PC-3 (cell line): ENCODE results near the gene GPRC5B. TPM values are rescaled to one million over a fixed set of nuclear protein-coding genes. Genes with fewer than 3 reads are reported as not detected.

Source experiments
- ATAC-seq: fragments of 200-7000 bp; cut with Tn5 transposase; 2 replicates; pipeline ENCODE4 v1.9.1; 2020; ENCODE audit warnings: mild to moderate bottlenecking, moderate library complexity
- BruUV-seq: library from RNA; stranded (reverse); fragments of 400-500 nt; replicated peaks from 2 replicates; lab custom pipeline; 2021; lab: Mats Ljungman, UMichigan
- CTCF ChIA-PET: fragments of 300-600 bp; sonication (Branson Sonifier 250); formaldehyde crosslinking; loops from one replicate; lab custom pipeline; 2022; ENCODE audit warnings: antibody characterized with exemption; lab: Charles Lee
- POLR2A ChIA-PET: fragments of 300-600 bp; sonication (Branson Sonifier 250); formaldehyde crosslinking; loops from one replicate; lab custom pipeline; 2022; ENCODE audit warnings: antibody characterized with exemption; ENCODE audit not compliant: unreplicated experiment; lab: Charles Lee
- DNase-seq: peaks from one replicate; pipeline ENCODE4 v3.0.0-alpha.2; 2015
- H2AFZ ChIP-seq: fragments of 300-600 bp; sonication (generic); 2 replicates; pipeline ENCODE4 v1.6.0; 2016; ENCODE audit warnings: antibody characterized with exemption, low read length
- H3F3A ChIP-seq: fragments of 300-600 bp; sonication (generic); one replicate; pipeline ENCODE4 v1.6.0; 2017; ENCODE audit warnings: antibody characterized with exemption, low read length, control low read depth, mild to moderate bottlenecking; ENCODE audit not compliant: unreplicated experiment
- H3K27ac ChIP-seq: fragments of 300-600 bp; sonication (generic); 2 replicates; pipeline ENCODE4 v1.5.1; 2016; ENCODE audit warnings: mild to moderate bottlenecking, low read length
- H3K27me3 ChIP-seq: fragments of 300-600 bp; sonication (generic); 2 replicates; pipeline ENCODE4 v1.6.1; 2016; ENCODE audit warnings: low read length, mixed read lengths
- H3K36me3 ChIP-seq: fragments of 300-600 bp; sonication (generic); 2 replicates; pipeline ENCODE4 v1.6.1; 2016; ENCODE audit warnings: low read depth, mixed run types, low read length, mixed read lengths
- H3K4me1 ChIP-seq: fragments of 300-600 bp; sonication (generic); 2 replicates; pipeline ENCODE4 v1.5.1; 2016; ENCODE audit warnings: low read length; ENCODE audit not compliant: insufficient read depth
- H3K4me2 ChIP-seq: fragments of 300-600 bp; sonication (generic); 2 replicates; pipeline ENCODE4 v1.6.0; 2016; ENCODE audit warnings: low read length
- H3K4me3 ChIP-seq: fragments of 300-600 bp; sonication (generic); 2 replicates; pipeline ENCODE4 v1.5.1; 2016; ENCODE audit warnings: mild to moderate bottlenecking, low read length, mixed read lengths
- H3K79me2 ChIP-seq: fragments of 300-600 bp; sonication (generic); 2 replicates; pipeline ENCODE4 v1.6.1; 2017; ENCODE audit warnings: low read length, mixed read lengths
- H3K9ac ChIP-seq: fragments of 300-600 bp; sonication (generic); 2 replicates; pipeline ENCODE4 v1.6.0; 2016; ENCODE audit warnings: mild to moderate bottlenecking, low read length
- H3K9me2 ChIP-seq: fragments of 300-600 bp; sonication (generic); replicated peaks from 2 replicates; pipeline ENCODE4 v1.6.1; 2016; ENCODE audit warnings: mixed run types, low read length, mixed read lengths
- H3K9me3 ChIP-seq: fragments of 300-600 bp; sonication (generic); 2 replicates; pipeline ENCODE4 v1.6.1; 2016; ENCODE audit warnings: low read length, mixed read lengths
- H4K20me1 ChIP-seq: fragments of 300-600 bp; sonication (generic); 2 replicates; pipeline ENCODE4 v1.6.1; 2016; ENCODE audit warnings: low read length, mixed read lengths
- EZH2 ChIP-seq: fragments of 300-600 bp; sonication (generic); IDR thresholded peaks from one replicate; pipeline ENCODE4 v1.6.1; 2017; ENCODE audit warnings: antibody characterized with exemption, mild to moderate bottlenecking, low read length; ENCODE audit not compliant: unreplicated experiment
- EZH2phosphoT487 ChIP-seq: fragments of 300-600 bp; sonication (generic); IDR thresholded peaks from 2 replicates; pipeline ENCODE4 v1.6.1; 2018; ENCODE audit warnings: mild to moderate bottlenecking, antibody characterized with exemption, low read length, borderline replicate concordance
- intact Hi-C: fragments of 100-400 bp; cut with micrococcal nuclease; formaldehyde crosslinking; loops from 2 replicates; pipeline ENCODE4 v1.9.0; 2023
- total RNA-seq: library from RNA; depleted of rRNA; stranded (reverse); fragments of >200 nt; gene quantifications from 2 replicates; pipeline ENCODE4 v1.2.3, GENCODE V29; 2014
- TF ChIP-seq, protein P1 (sequence below): fragments of 300-600 bp; sonication (generic); conservative IDR thresholded peaks from 2 replicates; pipeline ENCODE4 v1.5.1; 2017; ENCODE audit warnings: antibody characterized with exemption, low read depth, mild to moderate bottlenecking, low read length

Gene GPRC5B
- total RNA-seq, 1 experiment from 2014 or later: 5.5 TPM

DNA sequence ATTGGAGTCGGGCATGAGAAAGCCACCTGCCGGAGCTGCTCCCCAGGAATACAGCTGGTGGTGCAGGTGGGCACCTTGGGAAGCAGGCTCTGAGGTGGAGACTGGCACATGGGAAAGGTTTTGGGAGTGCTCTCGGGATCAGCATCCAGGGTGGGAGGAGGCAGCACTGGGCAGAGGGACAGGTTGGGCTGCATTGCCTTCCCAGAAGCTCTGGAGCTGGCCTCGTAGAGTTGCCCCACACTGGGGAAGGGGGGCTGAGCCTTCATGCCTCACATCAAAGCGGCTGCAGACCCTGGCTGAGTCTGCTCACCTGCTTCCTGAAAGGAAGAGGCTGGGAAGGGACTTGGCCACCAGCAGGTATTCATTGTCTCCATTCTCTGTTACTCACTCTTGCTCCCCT, 13.5 kb upstream of the GPRC5B start:
- Histone ChIP-seq H3K27ac (no peak overlapping the region), H3K9me2 (no peaks in the 10 kb centered on the region), H3F3A (no peaks in the 10 kb centered on the region), H3K27me3 (no peaks in the 10 kb centered on the region), H3K4me3 (no peak overlapping the region), H3K9ac (no peak overlapping the region), H3K36me3 (no peaks in the 10 kb centered on the region), H2AFZ (no peak overlapping the region), H3K9me3 (no peaks in the 10 kb centered on the region), H4K20me1 (no peaks in the 10 kb centered on the region), H3K4me2 (no peak overlapping the region), H3K79me2 (no peaks in the 10 kb centered on the region), H3K4me1 (no peaks in the 10 kb centered on the region)
- ChIA-PET POLR2A (no interaction called here), CTCF (no interaction called here)
- ATAC-seq (no peak), DNase-seq (no peak)
- BruUV-seq: no TSS peak
- intact Hi-C loops: no loop called here
- TF ChIP-seq EZH2phosphoT487 (no peak), EZH2 (no peak)
- TF ChIP-seq, protein P1, sequence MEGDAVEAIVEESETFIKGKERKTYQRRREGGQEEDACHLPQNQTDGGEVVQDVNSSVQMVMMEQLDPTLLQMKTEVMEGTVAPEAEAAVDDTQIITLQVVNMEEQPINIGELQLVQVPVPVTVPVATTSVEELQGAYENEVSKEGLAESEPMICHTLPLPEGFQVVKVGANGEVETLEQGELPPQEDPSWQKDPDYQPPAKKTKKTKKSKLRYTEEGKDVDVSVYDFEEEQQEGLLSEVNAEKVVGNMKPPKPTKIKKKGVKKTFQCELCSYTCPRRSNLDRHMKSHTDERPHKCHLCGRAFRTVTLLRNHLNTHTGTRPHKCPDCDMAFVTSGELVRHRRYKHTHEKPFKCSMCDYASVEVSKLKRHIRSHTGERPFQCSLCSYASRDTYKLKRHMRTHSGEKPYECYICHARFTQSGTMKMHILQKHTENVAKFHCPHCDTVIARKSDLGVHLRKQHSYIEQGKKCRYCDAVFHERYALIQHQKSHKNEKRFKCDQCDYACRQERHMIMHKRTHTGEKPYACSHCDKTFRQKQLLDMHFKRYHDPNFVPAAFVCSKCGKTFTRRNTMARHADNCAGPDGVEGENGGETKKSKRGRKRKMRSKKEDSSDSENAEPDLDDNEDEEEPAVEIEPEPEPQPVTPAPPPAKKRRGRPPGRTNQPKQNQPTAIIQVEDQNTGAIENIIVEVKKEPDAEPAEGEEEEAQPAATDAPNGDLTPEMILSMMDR: no peak

DNA sequence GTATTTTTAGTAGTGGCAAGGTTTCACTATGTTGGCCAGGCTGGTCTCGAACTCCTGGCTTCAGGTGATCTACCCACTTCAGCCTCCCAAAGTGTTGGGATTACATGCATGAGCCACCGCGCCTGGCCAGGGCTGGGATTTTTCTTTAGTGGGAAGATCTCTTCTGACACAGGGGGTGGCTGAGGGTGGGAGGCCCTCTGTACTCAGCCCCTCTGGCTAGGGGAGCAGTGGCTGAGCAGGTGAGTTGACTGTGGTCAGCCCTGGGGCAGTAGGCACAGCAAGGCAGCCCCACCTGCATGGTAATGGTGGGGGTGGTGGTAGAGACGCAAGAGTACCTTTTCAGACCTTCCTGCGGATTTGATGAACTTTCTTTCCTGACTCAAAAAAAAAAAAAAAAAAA, 12.3 kb upstream of the GPRC5B start:
- H3F3A ChIP-seq: no peaks in the 10 kb centered on the region
- H3K9me3 ChIP-seq: no peaks in the 10 kb centered on the region
- no peak overlapping the region for H3K27ac ChIP-seq
- no peak overlapping the region for H2AFZ ChIP-seq
- H3K36me3 ChIP-seq: no peaks in the 10 kb centered on the region
- no TSS peak for BruUV-seq
- H3K4me2 ChIP-seq: no peak overlapping the region
- CTCF ChIA-PET: no interaction called here
- intact Hi-C loops: no loop called here
- no peaks in the 10 kb centered on the region for H3K27me3 ChIP-seq
- DNase-seq: no peak
- no peaks in the 10 kb centered on the region for H3K9me2 ChIP-seq
- no peaks in the 10 kb centered on the region for H3K79me2 ChIP-seq
- POLR2A ChIA-PET: no interaction called here
- no peak overlapping the region for H3K9ac ChIP-seq
- H4K20me1 ChIP-seq: no peaks in the 10 kb centered on the region
- no peak for TF ChIP-seq EZH2
- TF ChIP-seq EZH2phosphoT487: no peak
- TF ChIP-seq, protein P1: no peak
- H3K4me3 ChIP-seq: no peak overlapping the region
- H3K4me1 ChIP-seq: no peaks in the 10 kb centered on the region
- ATAC-seq: no peak

DNA sequence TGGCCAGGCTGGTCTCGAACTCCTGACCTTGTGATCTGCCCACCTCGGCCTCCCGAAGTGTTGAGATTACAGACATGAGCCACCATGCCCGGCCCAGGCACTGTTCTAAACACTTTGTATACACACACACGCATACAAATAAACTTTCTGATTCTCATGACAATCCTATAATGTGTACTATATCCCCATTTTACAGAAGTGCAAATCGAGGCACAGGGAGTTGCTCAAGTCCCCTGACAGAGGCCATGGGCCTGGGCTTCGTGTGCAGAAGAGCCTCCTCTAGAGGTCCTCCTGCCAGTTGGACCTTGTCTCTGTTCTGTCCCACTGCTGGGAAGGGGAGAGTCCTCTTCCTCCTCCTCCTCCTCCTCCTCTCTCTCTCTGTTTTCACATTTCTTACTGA, 9.9 kb upstream of the GPRC5B start:
- Histone ChIP-seq H3K4me2 (no peak overlapping the region), H3K27ac (no peak overlapping the region), H3K9me2 (no peaks in the 10 kb centered on the region), H3K4me1 (no peaks in the 10 kb centered on the region), H3K36me3 (no peaks in the 10 kb centered on the region), H3K9me3 (no peaks in the 10 kb centered on the region), H3K79me2 (no peaks in the 10 kb centered on the region), H4K20me1 (no peaks in the 10 kb centered on the region), H3K9ac (no peak overlapping the region), H2AFZ (no peak overlapping the region), H3K27me3 (no peaks in the 10 kb centered on the region), H3K4me3 (no peak overlapping the region), H3F3A (no peaks in the 10 kb centered on the region)
- intact Hi-C loops: no loop called here
- ChIA-PET CTCF (no interaction called here), POLR2A (no interaction called here)
- TF ChIP-seq EZH2phosphoT487 (no peak), EZH2 (no peak)
- TF ChIP-seq, protein P1: no peak
- DNase-seq (no peak), ATAC-seq (no peak)
- no TSS peak for BruUV-seq
